HCT116 (cell line): ENCODE measurements around the gene RBM33.

Source experiments
- CBX3 ChIP-seq: IDR thresholded peaks from 2 replicates; pipeline ENCODE4 v1.6.1; 2012; ENCODE audit warnings: low read depth
- CEBPB ChIP-seq: IDR thresholded peaks from 2 replicates; pipeline ENCODE4 v1.6.1; 2012; ENCODE audit warnings: low read depth
- CTCF ChIP-seq, 3 experiments: fragments of 200-600 bp in 1 of 3; sonication (generic) in 1 of 3; IDR thresholded peaks in 2 of 3; conservative IDR thresholded peaks in 1 of 3; 2 replicates each; pipeline ENCODE4 v1.5.1; 2012 to 2017; ENCODE audit warnings: low read depth in 2 of 3, low read length in 2 of 3, antibody characterized with exemption in 1 of 3, borderline replicate concordance in 1 of 3, control low read depth in 1 of 3, mild to moderate bottlenecking in 1 of 3, mixed read lengths in 1 of 3, mixed run types in 1 of 3, moderate library complexity in 1 of 3; ENCODE audit not compliant: insufficient read depth in 1 of 3
- ELF1 ChIP-seq: IDR thresholded peaks from 2 replicates; pipeline ENCODE4 v1.6.1; 2012; ENCODE audit warnings: low read depth, borderline replicate concordance
- EZH2 ChIP-seq: fragments of 200-600 bp; sonication (generic); IDR thresholded peaks from 2 replicates; pipeline ENCODE4 v1.6.1; 2017; ENCODE audit warnings: antibody characterized with exemption, mixed run types
- JUND ChIP-seq: IDR thresholded peaks from 2 replicates; pipeline ENCODE4 v1.6.1; 2012
- POLR2A ChIP-seq: IDR thresholded peaks from 2 replicates; pipeline ENCODE4 v1.7.0; 2011; ENCODE audit warnings: borderline replicate concordance; ENCODE audit not compliant: insufficient read depth, insufficient read length; ENCODE audit errors: extremely low read depth
- POLR2AphosphoS5 ChIP-seq: IDR thresholded peaks from 2 replicates; pipeline ENCODE4 v1.6.1; 2011; ENCODE audit warnings: mild to moderate bottlenecking, low read depth, low read length, moderate library complexity
- RAD21 ChIP-seq: IDR thresholded peaks from 2 replicates; pipeline ENCODE4 v1.6.1; 2012; ENCODE audit warnings: low read depth, mild to moderate bottlenecking
- SRF ChIP-seq: IDR thresholded peaks from 2 replicates; pipeline ENCODE4 v1.6.1; 2012; ENCODE audit warnings: low read depth
- YY1 ChIP-seq: IDR thresholded peaks from 2 replicates; pipeline ENCODE4 v1.6.1; 2011; ENCODE audit warnings: low read length, low read depth, moderate library complexity, mild to moderate bottlenecking; ENCODE audit not compliant: insufficient replicate concordance; ENCODE audit errors: extremely low read depth
- ZNF274 ChIP-seq: fragments of 200-500 bp; sonication (Bioruptor generic); IDR thresholded peaks from 2 replicates; pipeline ENCODE4 v1.6.1; 2014; ENCODE audit warnings: mild to moderate bottlenecking, low read depth, low read length, inconsistent platforms

- TF ChIP-seq POLR2AphosphoS5 = no peak
- TF ChIP-seq JUND = no peak
- TF ChIP-seq CTCF (IDR thresholded peaks at IDR 0.05 in 2 of 3, conservative IDR thresholded peaks at IDR 0.05 in 1 of 3; ENCODE audit: borderline replicate concordance in 1 of 3, insufficient read depth in 1 of 3, low read depth in 2 of 3, low read length in 2 of 3) = no peak
- no peak for TF ChIP-seq POLR2A
- no peak for TF ChIP-seq CEBPB
- no peak for TF ChIP-seq YY1
- no peak for TF ChIP-seq CBX3
- no peak for TF ChIP-seq SRF
- TF ChIP-seq ZNF274 = no peak
- no peak for TF ChIP-seq EZH2
- TF ChIP-seq ELF1 = no peak
- no peak for TF ChIP-seq RAD21
Measured at GRCh38 chr7:155758348-155758747, 113.9 kb downstream of the RBM33 start.
